OCI-LY1 (cell line): ENCODE measurements around the gene MACROH2A2.

ENCODE experiments used
- EZH2 ChIP-seq: fragments of 200-600 bp; sonication (generic), shearing (Covaris generic); IDR thresholded peaks from 2 replicates; pipeline ENCODE4 v1.8.0; 2017; ENCODE audit warnings: borderline replicate concordance, mixed run types, mild to moderate bottlenecking, antibody characterized with exemption, low read length, moderate library complexity, mixed read lengths
- TF ChIP-seq, protein P1 (sequence below): fragments of 200-600 bp; sonication (generic), shearing (Covaris generic); IDR thresholded peaks from 2 replicates; pipeline ENCODE4 v1.5.1; 2017; ENCODE audit warnings: mild to moderate bottlenecking, antibody characterized with exemption, low read length, moderate library complexity, mixed read lengths

DNA sequence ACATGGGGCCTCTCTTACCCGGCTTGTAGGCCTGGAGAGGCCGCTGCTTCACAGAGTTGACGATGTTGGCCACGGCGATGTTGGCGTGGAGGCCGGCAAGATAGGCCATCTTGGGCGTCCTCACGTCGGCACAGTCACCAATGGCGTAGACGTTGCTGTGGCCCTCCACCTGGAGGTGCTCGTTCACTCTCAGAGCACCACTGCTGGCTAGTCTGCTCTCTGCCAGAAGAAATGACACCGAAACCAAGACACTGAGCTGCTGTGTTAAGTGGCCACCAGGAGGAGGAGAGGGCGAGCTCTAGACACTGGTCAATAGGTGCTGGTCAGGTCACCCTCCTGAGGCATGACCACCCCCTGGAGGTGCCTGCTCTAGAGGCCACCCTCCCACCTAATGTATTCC, 62.3 kb downstream of the MACROH2A2 start:
- TF ChIP-seq, protein P1, sequence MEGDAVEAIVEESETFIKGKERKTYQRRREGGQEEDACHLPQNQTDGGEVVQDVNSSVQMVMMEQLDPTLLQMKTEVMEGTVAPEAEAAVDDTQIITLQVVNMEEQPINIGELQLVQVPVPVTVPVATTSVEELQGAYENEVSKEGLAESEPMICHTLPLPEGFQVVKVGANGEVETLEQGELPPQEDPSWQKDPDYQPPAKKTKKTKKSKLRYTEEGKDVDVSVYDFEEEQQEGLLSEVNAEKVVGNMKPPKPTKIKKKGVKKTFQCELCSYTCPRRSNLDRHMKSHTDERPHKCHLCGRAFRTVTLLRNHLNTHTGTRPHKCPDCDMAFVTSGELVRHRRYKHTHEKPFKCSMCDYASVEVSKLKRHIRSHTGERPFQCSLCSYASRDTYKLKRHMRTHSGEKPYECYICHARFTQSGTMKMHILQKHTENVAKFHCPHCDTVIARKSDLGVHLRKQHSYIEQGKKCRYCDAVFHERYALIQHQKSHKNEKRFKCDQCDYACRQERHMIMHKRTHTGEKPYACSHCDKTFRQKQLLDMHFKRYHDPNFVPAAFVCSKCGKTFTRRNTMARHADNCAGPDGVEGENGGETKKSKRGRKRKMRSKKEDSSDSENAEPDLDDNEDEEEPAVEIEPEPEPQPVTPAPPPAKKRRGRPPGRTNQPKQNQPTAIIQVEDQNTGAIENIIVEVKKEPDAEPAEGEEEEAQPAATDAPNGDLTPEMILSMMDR = no peak
- no peak for TF ChIP-seq EZH2
